ENCODE data around the gene SIAH1. TPM values are rescaled to one million over a fixed set of nuclear protein-coding genes. Genes with fewer than 3 reads are reported as not detected.
"Not testable (repeated sequence)": the region's sequence is repeated elsewhere in the genome, so short reads cannot be mapped to it uniquely, and the experiment has no call there.

SIAH1 gene
- total RNA-seq, 1 experiment from 2014 or later = 36.8 TPM

DNA sequence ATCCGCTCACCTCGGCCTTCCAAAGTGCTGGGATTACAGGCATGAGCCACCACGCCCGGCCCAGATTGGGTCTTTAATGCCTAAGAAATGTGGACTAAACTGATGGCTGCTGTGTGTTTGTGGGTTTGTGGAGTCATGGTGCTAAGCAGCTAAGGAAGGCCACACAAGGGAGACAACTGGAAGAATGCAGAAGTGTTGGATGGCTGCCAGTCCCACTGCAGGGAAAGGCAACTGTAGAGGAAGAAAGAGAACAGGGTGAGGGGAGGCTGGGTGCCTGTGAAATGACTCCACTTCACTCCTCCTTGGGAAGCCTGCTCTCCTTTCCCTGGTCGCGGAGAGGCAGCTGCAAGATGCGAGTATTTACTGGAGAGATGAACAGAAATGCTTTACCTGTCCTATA is 23.5 kb upstream of the SIAH1 start:
- Histone ChIP-seq H3K4me3 (ENCODE audit: insufficient read depth, low read depth, low read length) (no peak overlapping the region), H3K36me3 (replicated peaks; ENCODE audit: control insufficient read depth, insufficient read depth, low read length) (no peaks in the 10 kb centered on the region), H3K27me3 (ENCODE audit: control insufficient read depth, insufficient read depth, low read length) (no peaks in the 10 kb centered on the region)
- no peak for DNase-seq

DNA sequence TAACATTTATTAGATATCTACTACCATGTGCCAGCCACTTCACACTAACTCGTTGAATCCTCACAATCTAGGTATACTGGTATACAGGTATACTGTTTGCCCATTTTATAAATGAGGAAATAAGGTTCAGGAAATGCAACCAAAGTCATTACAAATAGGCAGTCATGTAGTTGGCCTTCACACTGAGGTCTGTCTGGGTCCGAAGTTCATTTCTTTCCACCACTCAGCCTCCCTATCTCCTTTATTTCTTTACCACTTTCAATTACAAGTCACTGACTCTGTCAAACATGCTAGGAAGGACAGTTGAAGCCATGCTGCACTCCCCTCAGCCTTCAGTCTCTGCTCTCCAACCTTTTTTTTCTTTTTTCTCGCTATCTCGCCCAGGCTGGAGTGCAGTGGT is 20.7 kb upstream of the SIAH1 start:
- no peak for DNase-seq
- H3K27me3 ChIP-seq (ENCODE audit: control insufficient read depth, insufficient read depth, low read length) = no peaks in the 10 kb centered on the region

GRCh38 chr16:48405153-48405552 is 19.9 kb upstream of the SIAH1 start:
- no peaks in the 10 kb centered on the region for H3K36me3 ChIP-seq (replicated peaks; ENCODE audit: control insufficient read depth, insufficient read depth, low read length)
- H3K27me3 ChIP-seq (ENCODE audit: control insufficient read depth, insufficient read depth, low read length) = no peaks in the 10 kb centered on the region
- DNase-seq = no peak
- H3K4me3 ChIP-seq (ENCODE audit: insufficient read depth, low read depth, low read length) = no peak overlapping the region

More for the DNA sequence above, 20.7 kb upstream of the SIAH1 start:
- H3K4me3 ChIP-seq (ENCODE audit: insufficient read depth, low read depth, low read length) = no peak overlapping the region
- H3K36me3 ChIP-seq (replicated peaks; ENCODE audit: control insufficient read depth, insufficient read depth, low read length) = no peaks in the 10 kb centered on the region

- H3K4me3 ChIP-seq (ENCODE audit: insufficient read depth, low read depth, low read length); DNase-seq; H3K36me3 ChIP-seq (replicated peaks; ENCODE audit: control insufficient read depth, insufficient read depth, low read length); H3K27me3 ChIP-seq (ENCODE audit: control insufficient read depth, insufficient read depth, low read length): not testable (repeated sequence)
These were observed 17.3 kb upstream of the SIAH1 start for GRCh38 chr16:48402547-48402946.

GRCh38 chr16:48395375-48395774 is 10.2 kb upstream of the SIAH1 start:
- Histone ChIP-seq H3K4me3 (ENCODE audit: insufficient read depth, low read depth, low read length) (no peak overlapping the region), H3K36me3 (replicated peaks; ENCODE audit: control insufficient read depth, insufficient read depth, low read length) (no peaks in the 10 kb centered on the region), H3K27me3 (ENCODE audit: control insufficient read depth, insufficient read depth, low read length) (no peaks in the 10 kb centered on the region)
- no peak for DNase-seq

DNA sequence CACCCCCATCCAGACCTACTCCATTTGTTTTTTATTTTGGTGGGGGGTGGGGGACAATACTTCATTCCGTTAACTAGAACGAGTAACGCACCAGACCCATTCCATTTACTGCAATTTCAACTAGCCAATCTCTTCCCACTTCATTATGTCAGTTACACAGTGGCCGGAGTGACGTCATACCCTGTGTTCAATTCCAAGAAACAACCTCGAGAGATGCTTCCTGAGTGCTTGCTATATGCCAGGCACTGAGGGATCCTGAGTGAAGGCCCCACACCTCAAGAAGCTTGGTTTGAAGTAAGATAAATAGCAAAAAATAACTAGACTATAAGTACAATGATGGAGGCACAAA is 9.1 kb upstream of the SIAH1 start:
- Histone ChIP-seq H3K4me3 (ENCODE audit: insufficient read depth, low read depth, low read length) (no peak overlapping the region), H3K36me3 (replicated peaks; ENCODE audit: control insufficient read depth, insufficient read depth, low read length) (no peaks in the 10 kb centered on the region), H3K27me3 (ENCODE audit: control insufficient read depth, insufficient read depth, low read length) (no peaks in the 10 kb centered on the region)
- no peak for DNase-seq

DNA sequence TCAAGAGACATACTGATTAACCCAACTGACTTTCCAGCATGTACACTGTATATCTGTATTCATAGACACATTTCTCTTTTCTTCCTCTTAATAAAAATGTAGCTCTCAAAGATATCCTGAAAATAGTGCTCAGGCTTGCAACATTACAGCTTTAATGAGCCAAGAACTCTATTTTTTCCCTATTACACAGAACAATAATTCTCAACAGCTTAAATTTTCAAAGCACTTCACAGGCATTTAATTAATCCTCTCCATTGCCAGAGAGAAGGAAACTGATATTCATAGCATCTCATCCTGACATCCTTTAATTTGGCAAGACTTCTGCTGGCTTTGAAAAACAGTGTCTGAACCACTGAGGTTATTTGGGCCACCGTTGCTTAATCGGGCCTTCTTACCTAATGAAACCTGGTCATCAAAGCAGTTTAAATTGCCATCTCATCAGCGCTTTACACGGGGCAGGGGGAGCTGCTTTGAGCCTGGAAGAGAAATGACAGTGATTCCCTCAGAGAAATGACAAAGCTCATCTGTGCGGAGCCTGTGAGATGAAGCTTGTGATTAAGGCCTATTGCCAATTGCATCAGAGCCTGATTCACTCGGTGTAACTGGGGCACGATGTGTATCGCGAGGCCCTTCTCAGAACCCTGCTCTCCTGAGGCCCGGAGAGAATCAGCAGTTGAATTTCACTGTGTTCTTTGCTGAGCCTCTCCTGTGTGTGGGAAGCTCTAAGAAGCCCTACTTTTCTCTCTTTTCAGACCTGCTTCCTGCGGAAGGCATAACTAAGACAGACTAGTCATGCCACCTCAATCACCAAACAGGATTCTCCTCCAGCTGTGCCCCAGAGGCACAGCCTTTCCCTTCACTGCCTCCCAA is 8.5 kb upstream of the SIAH1 start:
- no peak for DNase-seq

GRCh38 chr16:48392407-48392806 is 7.2 kb upstream of the SIAH1 start:
- DNase-seq = no peak
- Histone ChIP-seq H3K4me3 (ENCODE audit: insufficient read depth, low read depth, low read length) (no peak overlapping the region), H3K36me3 (replicated peaks; ENCODE audit: control insufficient read depth, insufficient read depth, low read length) (no peaks in the 10 kb centered on the region), H3K27me3 (ENCODE audit: control insufficient read depth, insufficient read depth, low read length) (no peaks in the 10 kb centered on the region)

More for the DNA sequence above, 8.5 kb upstream of the SIAH1 start:
- H3K4me3 ChIP-seq (ENCODE audit: insufficient read depth, low read depth, low read length) = no peak overlapping the region
- H3K27me3 ChIP-seq (ENCODE audit: control insufficient read depth, insufficient read depth, low read length) = no peaks in the 10 kb centered on the region
- H3K36me3 ChIP-seq (replicated peaks; ENCODE audit: control insufficient read depth, insufficient read depth, low read length) = no peaks in the 10 kb centered on the region

DNA sequence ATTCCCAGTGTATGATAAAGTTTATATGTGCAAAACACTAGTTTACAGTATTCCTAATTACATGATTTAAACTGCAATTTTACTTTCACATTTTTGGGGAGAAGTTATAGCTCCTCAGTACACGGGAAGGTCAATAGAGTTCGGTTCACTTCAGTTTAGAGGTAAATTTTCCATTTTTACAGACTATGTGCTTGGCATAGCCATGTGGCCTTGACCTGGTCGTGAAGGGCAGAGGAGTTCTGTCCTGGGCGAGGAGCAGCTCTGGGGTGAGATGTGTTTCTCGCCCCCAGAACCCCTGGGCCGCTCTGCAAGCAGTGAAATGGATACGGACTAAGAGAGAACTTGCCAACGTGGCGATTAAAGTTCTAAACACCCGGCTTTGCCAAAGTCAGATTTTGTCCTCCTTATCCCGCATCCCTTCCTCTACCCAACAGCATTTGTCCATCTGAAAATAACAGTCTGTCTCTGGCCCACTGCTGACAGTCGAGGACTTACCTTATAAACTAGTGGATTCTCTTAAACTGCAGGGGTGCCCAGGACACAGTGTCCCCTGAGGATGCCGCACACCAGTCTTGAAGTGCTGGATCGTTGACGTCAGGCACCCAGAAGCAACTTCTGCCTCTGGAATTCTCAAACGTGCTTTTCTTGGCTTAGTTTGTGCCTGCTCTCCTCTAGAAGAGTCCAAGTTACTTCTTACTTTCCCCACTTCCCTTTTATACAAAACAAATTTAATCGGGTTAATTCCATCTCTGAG is 1.5 kb upstream of the SIAH1 start:
- no peaks in the 10 kb centered on the region for H3K27me3 ChIP-seq (ENCODE audit: control insufficient read depth, insufficient read depth, low read length)
- no peak overlapping the region for H3K4me3 ChIP-seq (ENCODE audit: insufficient read depth, low read depth, low read length)
- no peak for DNase-seq
- no peaks in the 10 kb centered on the region for H3K36me3 ChIP-seq (replicated peaks; ENCODE audit: control insufficient read depth, insufficient read depth, low read length)

DNA sequence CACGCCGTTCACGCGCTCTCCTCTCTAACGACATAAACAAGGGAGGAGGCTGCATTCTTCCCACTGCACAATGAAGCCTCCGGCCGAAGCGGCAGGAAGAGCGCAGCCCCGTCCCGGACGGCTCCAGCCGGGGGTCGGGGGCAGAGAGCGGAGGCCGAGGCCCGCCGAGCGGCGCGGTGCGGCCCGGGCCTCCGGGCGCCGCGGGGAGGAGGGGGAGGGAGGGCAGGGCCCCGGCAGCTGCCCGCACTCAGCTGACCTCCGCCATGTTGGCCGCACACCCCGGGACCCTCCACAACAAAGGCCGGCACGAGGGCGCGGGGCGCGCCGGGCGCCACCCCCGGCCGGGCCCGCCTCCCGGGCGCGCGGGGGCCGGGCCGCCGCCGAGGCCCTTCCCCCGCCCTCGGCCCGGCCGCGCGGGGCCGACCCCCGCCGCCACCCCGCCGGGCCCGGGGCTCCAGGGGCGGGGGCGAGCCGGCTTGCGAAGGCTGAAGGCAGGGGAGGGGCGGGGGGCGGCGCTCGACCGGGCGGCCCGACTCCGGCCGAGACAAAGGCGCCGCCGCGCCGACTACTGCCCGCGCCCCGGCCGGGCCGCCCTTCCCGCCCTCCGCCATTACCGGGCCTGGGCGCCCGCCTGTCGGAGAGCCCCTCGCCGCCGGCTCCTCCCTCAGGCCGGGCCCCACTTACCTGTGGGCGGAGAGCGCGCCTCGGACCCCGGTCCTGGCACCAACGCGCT is 527 bp downstream of the SIAH1 start:
- peak overlapping the region; percentile 76 for H3K4me3 ChIP-seq (ENCODE audit: insufficient read depth, low read depth, low read length)
- peak; percentile 94 for DNase-seq
- H3K27me3 ChIP-seq (ENCODE audit: control insufficient read depth, insufficient read depth, low read length) = no peaks in the 10 kb centered on the region
- no peaks in the 10 kb centered on the region for H3K36me3 ChIP-seq (replicated peaks; ENCODE audit: control insufficient read depth, insufficient read depth, low read length)

DNA sequence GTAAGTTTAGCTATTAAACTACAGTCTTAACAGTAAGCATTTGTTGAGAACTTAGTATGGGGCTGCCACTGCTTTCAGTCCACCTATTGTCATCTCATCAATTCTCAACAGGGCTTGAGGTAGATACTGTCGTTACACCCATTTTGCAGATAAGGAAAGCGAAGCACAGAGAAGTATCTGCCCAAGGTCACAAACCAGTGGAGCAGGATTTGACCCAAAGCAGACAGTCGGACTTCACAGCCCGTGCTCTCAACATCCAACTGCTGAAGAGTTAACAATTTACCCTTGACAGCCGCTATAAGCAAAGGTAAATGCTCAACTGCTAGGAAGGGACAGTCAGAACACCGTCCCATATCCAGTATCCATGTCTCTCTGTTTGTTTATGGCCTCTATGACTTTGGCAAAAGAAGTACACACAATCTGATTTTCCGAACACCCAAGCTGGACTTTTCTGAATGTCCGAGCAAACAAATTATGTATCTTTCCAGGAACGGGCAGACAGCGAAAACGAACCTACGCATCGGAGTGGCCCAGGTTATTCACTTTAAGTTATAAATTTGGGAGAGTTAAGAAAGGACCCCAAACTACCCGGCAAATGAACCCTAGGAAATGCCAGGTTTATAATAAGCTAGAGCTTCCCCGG is 1.2 kb downstream of the SIAH1 start:
- peak; percentile 19 for DNase-seq
- H3K4me3 ChIP-seq (ENCODE audit: insufficient read depth, low read depth, low read length) = peak overlapping the region; percentile 75
- no peaks in the 10 kb centered on the region for H3K36me3 ChIP-seq (replicated peaks; ENCODE audit: control insufficient read depth, insufficient read depth, low read length)
- no peaks in the 10 kb centered on the region for H3K27me3 ChIP-seq (ENCODE audit: control insufficient read depth, insufficient read depth, low read length)

DNA sequence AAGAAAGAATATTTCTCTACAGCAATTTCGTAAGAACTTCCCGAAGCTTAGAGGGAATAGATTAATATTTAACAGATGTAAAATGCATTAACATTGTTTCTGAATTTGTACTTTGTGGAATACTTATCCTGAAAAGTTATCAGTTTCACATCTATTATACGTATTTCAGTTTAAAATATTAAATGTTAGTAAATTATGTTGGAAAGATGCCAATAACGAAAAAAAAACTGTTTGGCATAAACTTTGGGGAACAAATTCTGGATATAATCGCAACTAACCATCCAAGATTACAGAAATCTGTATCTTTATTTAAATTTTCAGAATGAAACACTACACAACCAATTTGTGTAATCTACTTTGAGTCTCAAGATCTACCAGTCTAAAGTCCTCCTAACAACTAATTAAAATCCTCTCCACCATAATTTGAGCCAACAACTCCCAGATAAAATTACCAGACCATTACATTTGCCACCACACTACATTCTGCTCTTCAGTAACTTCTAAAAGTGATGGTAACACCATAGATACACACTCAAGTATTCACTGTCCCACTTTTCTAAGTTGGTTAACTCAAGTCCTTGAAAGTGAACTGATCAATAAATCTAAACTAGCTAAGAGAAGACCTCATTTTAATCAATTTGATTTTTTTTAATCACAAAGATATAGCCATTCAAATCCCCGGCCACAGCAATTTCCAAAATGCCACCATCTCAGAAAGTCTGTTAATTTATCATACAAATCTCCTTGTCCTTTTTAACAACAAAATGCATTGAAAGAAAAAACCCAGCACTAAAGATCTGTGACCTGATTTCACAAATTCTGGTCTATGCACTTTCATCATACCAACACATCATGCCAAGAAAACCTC is 2.0 kb downstream of the SIAH1 start:
- no peak for DNase-seq
- Histone ChIP-seq H3K36me3 (replicated peaks; ENCODE audit: control insufficient read depth, insufficient read depth, low read length) (no peaks in the 10 kb centered on the region), H3K27me3 (ENCODE audit: control insufficient read depth, insufficient read depth, low read length) (no peaks in the 10 kb centered on the region), H3K4me3 (ENCODE audit: insufficient read depth, low read depth, low read length) (peak overlapping the region; percentile 75)

GRCh38 chr16:48382131-48382530 is 3.1 kb downstream of the SIAH1 start:
- Histone ChIP-seq H3K36me3 (replicated peaks; ENCODE audit: control insufficient read depth, insufficient read depth, low read length) (no peaks in the 10 kb centered on the region), H3K4me3 (ENCODE audit: insufficient read depth, low read depth, low read length) (no peak overlapping the region), H3K27me3 (ENCODE audit: control insufficient read depth, insufficient read depth, low read length) (no peaks in the 10 kb centered on the region)
- no peak for DNase-seq

DNA sequence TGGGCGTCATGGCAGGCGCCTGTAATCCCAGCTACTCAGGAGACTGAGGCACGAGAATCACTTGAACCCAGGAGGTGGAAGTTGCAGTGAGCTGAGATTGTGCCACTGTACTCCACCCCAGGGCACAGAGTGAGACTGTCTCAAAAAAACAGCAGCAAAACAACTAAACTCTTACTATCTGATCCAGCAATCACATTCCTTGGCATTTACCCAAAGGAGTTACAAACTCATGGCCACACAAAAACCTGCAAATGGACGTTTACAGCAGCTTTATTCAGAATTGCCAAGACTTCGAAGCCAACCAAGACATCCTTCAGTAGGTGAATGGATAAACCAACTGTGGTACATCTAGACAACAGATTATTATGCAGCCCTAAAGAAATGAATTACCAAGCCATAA is 4.0 kb downstream of the SIAH1 start:
- H3K36me3 ChIP-seq (replicated peaks; ENCODE audit: control insufficient read depth, insufficient read depth, low read length) = no peaks in the 10 kb centered on the region
- no peaks in the 10 kb centered on the region for H3K27me3 ChIP-seq (ENCODE audit: control insufficient read depth, insufficient read depth, low read length)
- no peak for DNase-seq
- no peak overlapping the region for H3K4me3 ChIP-seq (ENCODE audit: insufficient read depth, low read depth, low read length)

Measured in H7 (cell line).